Activated naive CD4-positive, alpha-beta T cell treated with anti-CD3 and anti-CD28 coated beads, Interleukin-2, amount 50 U/mL, for 72 hours (primary cell): ENCODE data around the gene MRPL40. TPM values are rescaled to one million over a fixed set of nuclear protein-coding genes. Genes with fewer than 3 reads are reported as not detected.

ENCODE experiments used
- ATAC-seq, 2 donors: fragments of 150-1000 bp; cut with Tn5 transposase; 2 replicates each; pipeline ENCODE4 v1.10.0; 2021; ENCODE audit warnings: mild to moderate bottlenecking in 2 of 2, moderate library complexity in 2 of 2
- DNase-seq, 2 donors: peaks; one replicate each; pipeline ENCODE4 v3.0.0; 2021 to 2022; ENCODE audit warnings: low spot score in 2 of 2
- H3K27ac Mint-ChIP-seq, 2 donors: one replicate each; pipeline ENCODE4 v1.8.0; 2022; ENCODE audit warnings: mild to moderate bottlenecking in 2 of 2, mixed read lengths in 2 of 2
- H3K36me3 Mint-ChIP-seq, 2 donors: one replicate each; pipeline ENCODE4 v1.8.0; 2022; ENCODE audit warnings: mixed read lengths in 2 of 2
- H3K9me3 Mint-ChIP-seq, 2 donors: one replicate each; pipeline ENCODE4 v1.8.0; 2022; ENCODE audit warnings: mixed read lengths in 2 of 2
- total RNA-seq, 2 donors: library from RNA; stranded (reverse); gene quantifications; one replicate each; pipeline ENCODE4 v1.2.3, GENCODE V29; 2022

Gene MRPL40
- total RNA-seq, 2 donors from 2014 or later: 8.2 to 32.2 TPM

DNA sequence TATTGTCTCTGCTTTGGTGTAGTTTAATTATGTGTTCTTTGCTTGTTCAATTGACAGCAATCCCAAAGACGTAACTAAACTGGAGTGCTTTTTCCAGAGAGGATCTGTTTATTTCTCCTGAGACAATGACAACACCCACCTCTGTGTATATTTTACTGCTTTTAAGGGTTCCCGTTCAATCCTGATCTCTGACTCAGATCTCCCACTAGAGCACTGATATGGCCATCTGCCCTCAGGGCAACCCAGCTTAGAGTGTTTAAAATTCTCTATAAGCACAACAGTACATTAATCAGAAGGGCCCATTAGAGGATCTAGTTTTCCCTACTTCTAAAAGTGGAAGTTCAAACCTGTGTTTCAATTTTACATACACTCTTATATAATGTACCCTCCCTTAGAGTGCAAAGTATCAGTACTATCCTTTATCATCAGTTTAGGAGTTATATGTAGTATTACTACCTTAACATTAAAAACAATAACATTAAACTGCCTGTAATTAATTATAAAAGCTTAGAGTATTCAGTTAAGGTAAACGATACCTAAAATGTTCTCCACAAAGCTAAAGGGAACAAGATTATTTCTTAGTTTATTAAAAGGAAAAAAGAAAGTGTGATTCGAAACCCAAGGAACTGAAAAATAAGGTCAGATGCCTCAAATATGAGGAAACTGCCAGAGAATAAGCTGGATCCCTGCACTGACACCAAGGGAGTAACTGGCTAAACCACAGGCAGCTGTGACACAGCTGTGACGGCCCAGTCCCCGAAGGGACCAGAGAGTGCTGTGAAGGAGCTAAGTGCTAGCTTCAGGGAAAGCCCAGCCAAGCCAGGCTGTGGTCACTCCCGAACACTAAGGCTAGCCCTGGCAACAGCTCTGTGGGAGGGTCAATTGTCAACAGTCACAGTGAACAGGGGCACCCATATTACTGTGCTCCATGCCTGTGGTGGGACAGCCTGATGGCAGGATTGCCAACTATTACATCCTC is 31.4 kb downstream of the MRPL40 start:
- DNase-seq (no peak), ATAC-seq (no peak)
- Mint-ChIP-seq H3K36me3 (peaks cover 0 to 20% of the 10 kb centered on the region in 2 donors), H3K9me3 (no peaks in the 10 kb centered on the region), H3K27ac (peak overlapping the region in 1 of 2 donors; percentile 41)

DNA sequence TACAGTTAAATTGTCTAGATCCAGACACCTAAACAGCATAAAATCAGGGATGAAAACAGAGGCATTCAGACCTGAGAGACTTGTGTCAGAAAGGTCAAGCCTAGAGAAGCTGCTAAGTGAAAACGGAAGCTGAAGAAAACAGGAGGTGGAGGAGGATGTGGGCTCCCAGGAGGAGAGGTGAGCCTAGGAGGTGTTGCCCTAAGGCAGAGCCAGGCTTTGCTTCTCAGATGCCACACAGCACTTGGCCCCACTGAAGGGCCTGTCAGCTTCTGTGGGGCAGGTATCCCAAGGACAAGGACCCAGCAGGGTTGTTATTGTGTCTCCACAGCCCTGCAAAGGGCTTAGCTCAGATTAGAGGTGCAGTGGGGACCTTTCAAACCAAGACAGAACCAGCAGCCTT is 32.2 kb downstream of the MRPL40 start:
- peak in 1 of 2 donors; percentile 16 for ATAC-seq
- no peaks in the 10 kb centered on the region for H3K9me3 Mint-ChIP-seq
- H3K36me3 Mint-ChIP-seq: peaks cover 0 to 20% of the 10 kb centered on the region in 2 donors
- peak overlapping the region; percentile 39 to 41 for H3K27ac Mint-ChIP-seq
- DNase-seq: no peak

DNA sequence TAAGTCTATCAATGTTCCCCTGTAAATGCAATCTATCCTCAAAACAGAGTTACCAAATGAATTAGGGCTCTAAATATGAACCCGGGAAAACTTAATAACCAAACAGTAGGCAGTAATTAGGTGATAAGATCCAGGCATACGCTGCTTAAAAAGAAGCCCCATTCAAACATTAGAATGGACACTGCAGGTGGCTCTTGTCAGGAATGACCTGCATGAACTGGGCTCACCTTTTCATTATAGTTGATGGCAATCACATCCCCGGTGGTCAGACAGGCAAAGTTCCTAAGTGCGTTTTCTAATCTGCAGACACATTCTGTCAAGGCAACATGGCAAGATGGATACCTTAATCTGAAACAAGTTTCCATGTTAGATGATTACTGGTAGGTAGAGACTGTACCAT is 32.6 kb downstream of the MRPL40 start:
- Mint-ChIP-seq H3K27ac (peak overlapping the region; percentile 39 to 41), H3K9me3 (no peaks in the 10 kb centered on the region), H3K36me3 (peaks cover 0 to 20% of the 10 kb centered on the region in 2 donors)
- ATAC-seq (no peak), DNase-seq (no peak)

DNA sequence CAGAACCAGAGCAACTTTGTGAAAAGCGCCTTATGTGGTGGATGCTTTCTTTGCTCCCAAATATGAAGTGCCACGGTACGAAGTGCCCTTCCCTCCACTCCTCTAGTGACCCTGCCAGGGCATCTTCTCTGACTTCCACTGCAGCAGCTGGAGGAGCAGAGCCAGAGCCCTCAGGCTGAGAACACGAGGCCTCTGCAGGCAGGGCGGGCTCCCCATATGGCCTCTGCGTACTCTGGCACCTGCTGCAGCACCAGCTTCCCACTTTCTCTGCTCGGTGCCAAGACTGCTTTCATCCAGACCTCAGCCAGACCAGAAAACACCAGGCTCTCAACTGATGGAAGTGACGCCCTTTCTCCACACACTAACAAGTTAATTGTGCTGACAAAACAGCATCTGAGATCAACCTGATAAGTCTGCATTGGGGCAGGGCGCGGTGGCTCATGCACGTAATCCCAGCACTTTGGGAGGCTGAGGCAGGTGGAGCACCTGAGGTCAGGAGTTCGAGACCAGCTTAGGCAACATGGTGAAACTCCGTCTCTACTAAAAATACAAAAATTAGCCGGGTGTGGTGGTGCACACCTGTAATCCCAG is 33.9 kb downstream of the MRPL40 start:
- no peak overlapping the region for H3K27ac Mint-ChIP-seq
- H3K9me3 Mint-ChIP-seq: no peaks in the 10 kb centered on the region
- DNase-seq: no peak
- H3K36me3 Mint-ChIP-seq: peaks cover 0 to 20% of the 10 kb centered on the region in 2 donors
- ATAC-seq: no peak

DNA sequence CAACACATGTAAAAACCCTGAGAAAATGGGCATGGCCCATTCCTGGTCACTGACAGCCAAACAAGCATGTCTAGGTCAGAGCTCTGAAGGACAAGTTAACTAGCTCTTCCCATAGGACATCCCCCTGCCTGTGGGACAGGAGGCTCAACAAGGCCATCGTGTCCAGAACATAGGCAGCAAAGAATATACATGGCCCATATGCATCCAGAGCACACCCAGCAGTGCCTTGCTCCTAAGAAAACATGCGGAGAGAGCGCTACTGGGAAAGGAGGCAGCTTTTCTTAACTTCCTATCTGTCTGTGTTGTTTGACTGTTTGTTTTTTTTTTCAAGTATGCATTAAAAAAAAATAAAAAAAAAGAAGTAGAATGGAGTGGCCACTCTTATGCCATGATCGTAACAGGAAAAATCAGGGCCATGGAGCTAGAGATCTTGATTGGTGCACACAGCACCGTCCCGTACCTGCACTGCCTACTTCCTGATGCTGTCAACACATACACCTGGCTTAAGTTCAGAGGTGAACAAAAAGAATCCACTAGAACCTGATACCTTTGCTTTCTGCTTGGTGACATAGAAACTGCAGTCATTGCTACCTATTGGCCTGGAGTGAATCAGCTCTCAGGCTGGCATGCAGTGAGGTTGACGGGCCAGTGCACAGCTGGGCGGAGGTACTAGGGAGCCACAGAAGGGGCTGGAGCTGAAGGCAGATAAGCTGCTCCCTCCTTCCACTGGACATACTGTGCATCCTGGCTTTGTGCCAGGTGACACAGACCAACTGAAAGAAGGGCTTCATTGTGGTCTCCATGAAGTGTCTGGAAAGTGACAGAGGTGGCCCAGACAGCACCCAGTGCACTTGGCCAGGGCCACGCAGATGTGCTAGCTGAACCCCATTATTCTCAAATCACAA is 34.8 kb downstream of the MRPL40 start:
- no peaks in the 10 kb centered on the region for H3K9me3 Mint-ChIP-seq
- no peak for ATAC-seq
- H3K36me3 Mint-ChIP-seq: peaks cover 0 to 25% of the 10 kb centered on the region in 2 donors
- no peak for DNase-seq
- H3K27ac Mint-ChIP-seq: no peak overlapping the region

DNA sequence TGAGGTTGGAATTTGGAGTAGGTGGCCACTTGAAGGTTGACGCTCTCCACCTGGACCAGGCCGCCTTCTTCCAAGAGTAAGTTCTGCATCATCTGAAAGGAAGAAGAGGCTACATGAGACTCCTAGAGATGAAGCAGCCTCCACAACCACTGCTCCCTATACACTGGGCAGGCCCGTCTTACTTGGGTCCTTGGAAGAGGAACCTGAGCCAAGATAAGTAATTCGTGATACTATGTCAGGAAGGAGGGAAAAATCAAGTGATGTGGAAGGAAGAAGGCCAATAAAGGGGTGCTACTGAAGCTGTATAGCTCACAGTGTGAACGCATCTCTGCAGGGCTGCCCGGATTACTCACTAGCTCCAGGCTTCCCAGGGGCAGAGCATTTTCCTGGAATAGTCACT is 35.6 kb downstream of the MRPL40 start:
- DNase-seq (no peak), ATAC-seq (no peak)
- Mint-ChIP-seq H3K36me3 (peaks cover 0 to 25% of the 10 kb centered on the region in 2 donors), H3K9me3 (no peaks in the 10 kb centered on the region), H3K27ac (no peak overlapping the region)

DNA sequence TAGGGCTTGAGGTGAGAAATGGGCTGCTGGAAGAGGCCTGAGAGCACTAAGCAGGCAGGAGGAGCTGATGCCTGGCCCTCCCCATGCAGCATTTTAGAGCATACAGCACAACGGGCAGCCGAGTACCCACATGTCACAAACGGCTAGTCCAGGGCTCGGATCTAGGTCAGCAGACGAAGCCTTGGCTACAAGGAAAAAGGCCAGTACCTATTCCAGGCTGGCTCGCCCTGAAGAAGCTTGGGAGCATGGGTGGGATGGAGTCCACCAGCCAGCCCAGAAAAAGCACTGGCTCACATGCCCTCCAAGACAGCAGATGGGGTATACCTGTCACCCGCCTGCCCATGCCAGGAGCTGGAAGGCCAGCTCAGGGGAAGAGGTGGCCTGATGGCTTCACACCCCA is 37.1 kb downstream of the MRPL40 start:
- ATAC-seq (no peak), DNase-seq (no peak)
- no peaks in the 10 kb centered on the region for H3K9me3 Mint-ChIP-seq
- H3K27ac Mint-ChIP-seq: no peak overlapping the region
- peaks cover 6 to 25% of the 10 kb centered on the region in 2 donors for H3K36me3 Mint-ChIP-seq

DNA sequence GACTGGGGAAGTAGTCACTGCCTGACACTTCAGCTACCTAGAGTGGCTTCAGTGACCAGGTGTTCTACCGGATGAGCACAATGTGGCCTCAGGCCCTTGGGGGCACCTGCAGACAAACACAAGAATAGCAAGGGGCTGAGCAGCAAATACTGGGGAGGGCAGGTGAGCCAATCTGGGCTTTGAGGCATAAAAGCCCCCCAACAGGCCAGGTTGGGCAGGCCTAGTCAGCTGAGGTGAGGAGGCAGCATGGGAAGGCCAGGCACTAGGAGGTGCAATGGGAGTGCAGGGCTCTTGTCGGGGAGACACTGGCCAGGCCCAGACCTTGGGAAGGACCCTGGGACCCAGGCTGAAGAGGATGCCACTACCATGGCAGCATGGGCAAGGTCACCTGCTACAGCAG is 37.7 kb downstream of the MRPL40 start:
- ATAC-seq: no peak
- no peak for DNase-seq
- Mint-ChIP-seq H3K36me3 (peaks cover 6 to 23% of the 10 kb centered on the region in 2 donors), H3K9me3 (no peaks in the 10 kb centered on the region), H3K27ac (no peak overlapping the region)

DNA sequence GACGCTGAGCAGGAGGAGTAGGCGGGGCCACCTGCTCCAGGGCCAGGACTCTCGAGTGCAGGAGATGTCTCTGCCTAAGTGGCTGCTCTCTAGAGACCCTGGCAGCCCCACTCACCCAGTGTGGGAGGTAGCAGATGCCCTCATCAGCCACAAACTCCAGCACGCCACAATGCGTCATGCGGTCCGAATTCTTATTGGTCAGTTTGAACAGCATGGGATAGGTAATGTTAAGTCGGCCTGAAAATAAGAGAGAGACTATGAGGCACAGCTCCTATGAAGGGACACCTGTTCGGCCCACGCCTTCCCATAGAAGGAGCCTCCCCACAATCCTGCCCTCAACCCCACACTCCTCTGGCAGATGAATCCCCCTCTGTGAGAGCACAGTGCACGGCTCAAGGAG is 39.2 kb downstream of the MRPL40 start:
- no peak for ATAC-seq
- no peak for DNase-seq
- Mint-ChIP-seq H3K27ac (peak overlapping the region in 1 of 2 donors; percentile 57), H3K36me3 (peaks cover 6 to 18% of the 10 kb centered on the region in 2 donors), H3K9me3 (no peaks in the 10 kb centered on the region)

DNA sequence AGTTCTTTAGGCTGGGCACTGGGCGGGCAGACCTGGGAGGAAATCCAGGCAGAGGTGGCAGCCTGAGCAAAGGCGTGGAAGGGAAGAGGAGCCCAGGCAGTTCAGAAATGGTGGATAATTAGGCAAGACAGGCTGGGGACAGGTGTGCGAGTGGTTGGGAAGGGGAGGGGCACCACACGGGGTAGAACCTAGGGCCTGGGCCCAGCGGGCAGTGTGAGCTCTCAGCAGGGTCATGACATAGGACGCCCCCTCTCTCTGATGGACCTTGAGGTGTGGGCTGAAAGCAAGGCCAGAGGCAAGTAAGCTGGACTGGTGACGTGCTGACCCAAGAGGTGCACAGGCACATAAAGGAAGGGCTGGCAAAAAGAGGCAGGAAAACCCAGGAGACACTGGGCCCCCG is 39.9 kb downstream of the MRPL40 start:
- peaks cover 6 to 18% of the 10 kb centered on the region in 2 donors for H3K36me3 Mint-ChIP-seq
- ATAC-seq: no peak
- H3K27ac Mint-ChIP-seq: peak overlapping the region in 1 of 2 donors; percentile 57
- H3K9me3 Mint-ChIP-seq: no peaks in the 10 kb centered on the region
- no peak for DNase-seq

DNA sequence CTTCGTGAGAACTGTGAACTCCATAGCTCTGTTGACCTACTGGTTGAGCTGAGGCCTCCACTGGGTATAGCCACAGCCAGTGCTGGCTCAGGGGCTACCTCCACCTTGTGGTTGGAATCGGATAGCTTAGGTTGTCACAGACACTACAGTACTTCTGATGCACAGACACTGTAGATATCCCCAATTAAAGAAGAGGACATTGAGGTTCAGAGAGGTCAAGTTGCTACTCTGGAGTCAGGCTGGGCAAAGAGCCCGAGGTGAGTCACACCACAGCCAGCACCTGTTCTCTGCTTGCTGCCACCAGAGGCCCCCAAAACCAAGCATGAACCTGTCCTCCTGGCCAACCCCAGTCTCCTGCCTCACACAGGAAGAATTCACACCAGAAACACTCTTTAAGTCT is 41.2 kb downstream of the MRPL40 start:
- H3K36me3 Mint-ChIP-seq: peaks cover 6 to 12% of the 10 kb centered on the region in 2 donors
- H3K9me3 Mint-ChIP-seq: no peaks in the 10 kb centered on the region
- ATAC-seq (no peak), DNase-seq (no peak)
- H3K27ac Mint-ChIP-seq: peak overlapping the region in 1 of 2 donors; percentile 55

DNA sequence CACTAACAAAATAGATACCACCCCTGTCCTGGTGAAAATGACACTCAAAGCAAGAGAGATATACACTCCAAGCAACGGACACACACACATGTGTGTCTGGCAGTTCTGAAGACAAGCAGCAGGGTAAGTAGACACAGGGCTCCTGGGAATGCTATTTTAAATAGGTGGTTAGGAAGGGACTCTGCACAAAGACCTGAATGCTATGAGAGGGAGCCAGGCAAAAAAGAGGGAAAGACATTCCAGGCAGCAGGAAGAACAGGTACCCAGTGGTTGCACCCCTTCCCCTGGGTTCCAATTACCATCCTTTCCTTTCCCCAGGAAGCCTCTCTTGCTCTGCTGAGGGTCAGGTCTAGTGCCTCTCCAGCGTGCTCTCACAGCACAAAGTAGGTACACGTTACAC is 43.7 kb downstream of the MRPL40 start:
- DNase-seq (no peak), ATAC-seq (no peak)
- H3K36me3 Mint-ChIP-seq: peaks cover 21 to 30% of the 10 kb centered on the region in 2 donors

DNA sequence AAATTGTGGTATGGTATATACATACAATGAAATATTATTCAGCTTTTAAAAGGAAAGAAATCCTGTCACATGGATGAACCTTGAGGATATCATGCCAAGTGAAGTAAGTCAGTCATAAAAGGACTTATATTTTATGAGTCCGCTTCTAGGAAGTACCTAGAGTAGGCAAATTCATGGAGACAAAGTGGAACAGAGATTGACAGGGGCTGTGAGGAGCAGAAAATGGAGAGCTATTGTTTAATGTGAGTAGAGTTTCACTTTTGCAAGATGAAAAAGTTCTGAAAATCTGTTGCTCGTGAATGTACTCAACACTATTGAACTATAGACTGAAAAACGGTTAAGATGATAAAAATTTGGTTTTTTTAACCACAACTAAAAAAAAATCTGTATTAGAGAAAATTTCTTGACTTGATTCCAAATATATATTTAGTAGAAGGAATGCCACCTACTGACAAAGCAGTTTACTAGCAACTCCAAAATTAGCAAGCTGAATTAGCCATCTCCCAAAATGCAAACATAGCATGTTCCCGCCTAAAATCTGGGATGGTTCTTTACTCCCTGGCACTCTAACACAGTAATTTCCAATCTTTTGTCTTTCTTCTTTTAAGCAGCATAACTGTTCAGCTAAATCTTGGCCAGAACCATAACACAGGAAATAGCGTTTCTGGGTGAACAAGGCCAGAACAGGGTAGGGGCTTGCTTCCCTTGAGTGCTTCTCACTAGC is 45.1 kb downstream of the MRPL40 start:
- DNase-seq: no peak
- H3K36me3 Mint-ChIP-seq: peaks cover 22 to 27% of the 10 kb centered on the region in 2 donors

More for the DNA sequence above, 43.7 kb downstream of the MRPL40 start:
- Mint-ChIP-seq H3K9me3 (no peaks in the 10 kb centered on the region), H3K27ac (no peak overlapping the region)

DNA sequence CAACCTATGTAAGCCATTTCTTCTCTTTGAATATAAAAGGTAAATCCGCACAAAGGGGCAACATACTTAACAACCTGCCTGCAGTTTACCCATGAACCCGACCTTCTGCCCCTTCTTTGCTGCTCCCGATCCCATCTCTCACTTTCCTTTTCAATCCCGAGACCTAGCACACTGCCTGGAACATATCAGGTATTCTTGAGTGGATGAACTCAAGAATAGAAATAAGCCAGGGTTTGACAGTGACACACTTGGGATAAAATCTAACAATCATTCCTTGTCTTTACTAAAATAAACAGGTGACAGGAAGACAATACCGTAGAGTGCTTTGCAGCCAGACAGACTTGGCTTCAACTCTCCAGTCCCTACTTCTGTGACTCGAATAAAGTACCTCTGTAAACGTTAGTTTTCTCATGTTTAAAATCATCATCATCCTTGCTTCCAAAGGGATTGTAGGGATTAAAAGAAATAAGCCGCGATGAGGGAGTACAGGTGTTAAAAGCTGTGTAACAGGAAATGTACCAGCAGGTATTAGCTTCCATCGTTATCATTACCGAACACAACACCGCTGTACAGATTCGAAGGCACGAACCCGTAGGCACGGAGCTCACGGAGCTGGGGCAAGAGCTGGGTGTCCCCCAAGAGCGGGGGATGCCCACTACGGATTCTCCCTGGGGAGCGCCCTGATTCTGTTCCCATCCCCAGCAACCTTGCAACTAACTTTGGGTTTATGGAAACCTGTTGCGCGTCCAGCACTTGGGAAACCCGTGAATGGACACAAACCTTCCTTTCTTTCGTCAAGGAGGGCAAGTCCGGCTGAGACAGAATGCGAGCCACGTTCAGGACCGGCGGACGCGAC is 45.9 kb downstream of the MRPL40 start:
- peak in 1 of 2 donors; percentile 20 for DNase-seq
- Mint-ChIP-seq H3K27ac (peak overlapping the region; percentile 91 to 100), H3K9me3 (no peaks in the 10 kb centered on the region), H3K36me3 (peaks cover 22 to 31% of the 10 kb centered on the region in 2 donors)
- ATAC-seq: no peak

More for the DNA sequence above, 45.1 kb downstream of the MRPL40 start:
- Mint-ChIP-seq H3K9me3 (no peaks in the 10 kb centered on the region), H3K27ac (peak overlapping the region; percentile 91 to 100)
- ATAC-seq: no peak

DNA sequence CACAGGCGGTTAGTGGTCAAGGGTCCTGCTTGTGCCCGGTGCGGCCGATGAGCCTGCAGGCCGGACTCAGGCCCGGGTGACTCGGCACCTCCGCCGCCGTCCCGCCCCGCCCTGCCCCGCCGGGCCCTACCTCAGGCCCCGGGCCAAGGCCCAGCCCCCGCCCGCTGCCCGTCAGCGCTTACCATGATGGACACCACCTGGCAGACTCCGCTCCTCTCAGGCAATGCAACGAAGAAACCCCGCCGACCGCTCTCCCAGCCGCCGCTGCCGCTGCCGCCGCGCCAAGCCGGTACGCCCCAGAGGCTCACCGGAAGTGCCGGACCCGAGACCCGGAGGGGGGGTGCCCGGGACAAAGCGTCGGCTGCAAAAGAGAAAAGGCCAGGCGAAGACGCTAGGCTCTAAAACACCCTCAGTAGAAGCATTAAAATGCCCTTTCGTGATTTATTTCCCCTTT is 46.6 kb downstream of the MRPL40 start, which contains the start of gene UFD1:
Gene UFD1, minus strand, starts transcription at position 293 of the 454 bp plus-strand sequence. Its CDS starts 108 bp downstream, at position 185.
- DNase-seq (peak; percentile 80 to 87), ATAC-seq (peak; percentile 66 to 69)
- H3K36me3 Mint-ChIP-seq: peaks cover 26 to 37% of the 10 kb centered on the region in 2 donors
- H3K9me3 Mint-ChIP-seq: no peaks in the 10 kb centered on the region
- H3K27ac Mint-ChIP-seq: peak within 1 kb of the TSS; percentile 100
